ENCODE measurements around the gene ADGRB3.
"Not testable (repeated sequence)": the region's sequence is repeated elsewhere in the genome, so short reads cannot be mapped to it uniquely, and the experiment has no call there.

Gene ADGRB3

GRCh38 chr6:69366831-69367230 lies 731.7 kb downstream of the ADGRB3 start:
- no peak for DNase-seq

- no peak for DNase-seq
Observed at GRCh38 chr6:69368613-69369012, 733.5 kb downstream of the ADGRB3 start.

- DNase-seq: no peak
Observed at GRCh38 chr6:69370763-69371162, 735.7 kb downstream of the ADGRB3 start.

- no peak for DNase-seq
Observed at GRCh38 chr6:69378326-69378725, 743.2 kb downstream of the ADGRB3 start.

- no peak for DNase-seq
Observed at GRCh38 chr6:69379518-69379917, 744.4 kb downstream of the ADGRB3 start.

- DNase-seq: no peak
Observed at GRCh38 chr6:69383627-69384026, 748.5 kb downstream of the ADGRB3 start.

- no peak for DNase-seq
Observed at GRCh38 chr6:69386426-69386825, 751.3 kb downstream of the ADGRB3 start.

GRCh38 chr6:69390125-69390524 lies 755.0 kb downstream of the ADGRB3 start:
- no peak for DNase-seq

- no peak for DNase-seq
Observed at GRCh38 chr6:69391106-69391505, 756.0 kb downstream of the ADGRB3 start.

GRCh38 chr6:69392745-69393144 lies 757.7 kb downstream of the ADGRB3 start:
- DNase-seq: no peak

- DNase-seq: no peak
Observed at GRCh38 chr6:69398311-69398710, 763.2 kb downstream of the ADGRB3 start.

GRCh38 chr6:69398729-69399128 lies 763.6 kb downstream of the ADGRB3 start:
- no peak for DNase-seq

- no peak for DNase-seq
Observed at GRCh38 chr6:69408886-69409285, 773.8 kb downstream of the ADGRB3 start.

- DNase-seq: no peak
Observed at GRCh38 chr6:69416776-69417175, 781.7 kb downstream of the ADGRB3 start.

GRCh38 chr6:69421269-69421668 lies 786.2 kb downstream of the ADGRB3 start:
- no peak for DNase-seq

- DNase-seq: no peak
Observed at GRCh38 chr6:69422020-69422419, 786.9 kb downstream of the ADGRB3 start.

GRCh38 chr6:69422475-69422874 lies 787.4 kb downstream of the ADGRB3 start:
- no peak for DNase-seq

- no peak for DNase-seq
Observed at GRCh38 chr6:69423785-69424184, 788.7 kb downstream of the ADGRB3 start.

GRCh38 chr6:69424581-69424980 lies 789.5 kb downstream of the ADGRB3 start:
- no peak for DNase-seq

GRCh38 chr6:69427882-69428281 lies 792.8 kb downstream of the ADGRB3 start:
- DNase-seq: no peak

- not testable (repeated sequence) for DNase-seq
Observed at GRCh38 chr6:69432168-69432567, 797.1 kb downstream of the ADGRB3 start.

GRCh38 chr6:69433116-69433515 lies 798.0 kb downstream of the ADGRB3 start:
- DNase-seq: not testable (repeated sequence)

- DNase-seq: no peak
Observed at GRCh38 chr6:69438113-69438512, 803.0 kb downstream of the ADGRB3 start.
